ENCODE results near the gene B9D2. TPM values are rescaled to one million over a fixed set of nuclear protein-coding genes. Genes with fewer than 3 reads are reported as not detected.

Gene B9D2
- total RNA-seq, 1 experiment from 2014 or later = 7.3 TPM

GRCh38 chr19:41352609-41353465 lies 11.1 kb downstream of the B9D2 start:
- DNase-seq (ENCODE audit: low read depth, low spot score) (no peak), ATAC-seq (peak; percentile 33)
- Histone ChIP-seq H3K9me3 (ENCODE audit: control insufficient read depth in 1 of 2, insufficient read depth in 1 of 2, low read depth in 1 of 2, low read length in 2 of 2) (no peaks in the 10 kb centered on the region), H3K4me3 (replicated peaks in 1 of 2; ENCODE audit: low read depth in 1 of 2, low read length in 2 of 2) (peak overlapping the region; percentile 79 to 87), H3K4me1 (ENCODE audit: control insufficient read depth in 1 of 2, insufficient read depth in 2 of 2, low read length in 2 of 2) (peaks cover 11 to 29% of the 10 kb centered on the region in 2 experiments; a peak in 3 of 4 replicates), H3K36me3 (ENCODE audit: control insufficient read depth in 1 of 2, insufficient read depth in 2 of 2, low read length in 2 of 2) (peaks cover 0 to 4% of the 10 kb centered on the region in 2 experiments; a peak in 1 of 4 replicates), H3K27ac (ENCODE audit: low read depth, low read length) (peak overlapping the region; percentile 89), H3K9ac (ENCODE audit: low read length) (peak overlapping the region; percentile 83), H3K4me2 (ENCODE audit: low read length) (peak overlapping the region; percentile 95), H3K79me2 (ENCODE audit: insufficient read depth, low read length) (peaks cover 42% of the 10 kb centered on the region), H3K9me2 (ENCODE audit: insufficient read depth) (no peaks in the 10 kb centered on the region), H2AFZ (ENCODE audit: low read depth, low read length, poor library complexity, severe bottlenecking) (no peak overlapping the region), H4K20me1 (ENCODE audit: insufficient read depth) (no peaks in the 10 kb centered on the region), H3K27me3 (ENCODE audit: insufficient read depth, low read length) (no peaks in the 10 kb centered on the region)
- RAD21 ChIA-PET (ENCODE audit: low non-redundant PET in 1 of 2, low total read pairs in 2 of 2, uncharacterized antibody in 2 of 2, unreplicated experiment in 2 of 2) = interaction anchor here in 1 of 2 experiments (0.7 to 1.2 kb wide), 2 partner anchors 11 to 199 kb away, joined by 4 to 9 read pairs; partner anchors contain the start of gene B9D2
- no peak for TF ChIP-seq FOSL1 (IDR thresholded peaks at IDR 0.05; ENCODE audit: low read depth)
- peak; percentile 51; the same call in 1 of the 2 replicates for TF ChIP-seq MAX (IDR thresholded peaks at IDR 0.05)
- peak; percentile 0 for TF ChIP-seq TCF7L2 (IDR thresholded peaks at IDR 0.05; ENCODE audit: borderline replicate concordance, extremely low read depth, insufficient read depth, insufficient read length)
- peak; percentile 41; the same call in 1 of the 2 replicates for TF ChIP-seq RAD21 (IDR thresholded peaks at IDR 0.05; ENCODE audit: low read depth)
- TF ChIP-seq REST (IDR thresholded peaks at IDR 0.05; ENCODE audit: low read depth) = no peak
- peak; percentile 26 to 55 (median 48); a peak in 4 of 6 replicates for TF ChIP-seq CTCF (IDR thresholded peaks at IDR 0.05 in 2 of 3, conservative IDR thresholded peaks at IDR 0.05 in 1 of 3; ENCODE audit: borderline replicate concordance in 1 of 3, insufficient read depth in 1 of 3, low read depth in 2 of 3, low read length in 2 of 3)
- POLR2A ChIA-PET = interaction anchor here (0.6 to 2.1 kb wide), 3 partner anchors 11 to 532 kb away, joined by 3 to 13 read pairs (median 3); partner anchors contain the start of gene B9D2
- BruUV-seq (replicated peaks) = TSS peak; percentile 56
- CTCF ChIA-PET = interaction anchor here (1.0 to 5.6 kb wide), 3 partner anchors 12 to 223 kb away, joined by 3 to 54 read pairs (median 3); partner anchors contain the start of genes B9D2 and CEACAM21
- intact Hi-C loops (cut with micrococcal nuclease) = no loop called here
